ENCODE results near the gene PGAP1. TPM values are rescaled to one million over a fixed set of nuclear protein-coding genes. Genes with fewer than 3 reads are reported as not detected.
"Not testable (repeated sequence)": the region's sequence is repeated elsewhere in the genome, so short reads cannot be mapped to it uniquely, and the experiment has no call there.

The PGAP1 gene
- total RNA-seq, 4 donors from 2014 or later, result 15.8 to 26.6 (median 18.8) TPM

GRCh38 chr2:196913691-196914090, 12.8 kb downstream of the PGAP1 start:
- intact Hi-C loops (cut with DNase I; ENCODE audit: low total_unique reads), result no loop called here
- Histone ChIP-seq H3K27me3 (no peaks in the 10 kb centered on the region), H3K27ac (no peak overlapping the region), H3K9me3 (no peaks in the 10 kb centered on the region), H3K4me1 (peaks cover 0 to 13% (median 4%) of the 10 kb centered on the region in 4 donors), H3K36me3 (peaks cover 0 to 17% (median 3%) of the 10 kb centered on the region in 4 donors), H3K4me3 (no peak overlapping the region)
- DNase-seq, result no peak
- TF ChIP-seq POLR2AphosphoS5 (IDR thresholded peaks at IDR 0.05), result no peak
- TF ChIP-seq EP300 (IDR thresholded peaks at IDR 0.05; ENCODE audit: low read depth), result no peak
- TF ChIP-seq CTCF (IDR thresholded peaks at IDR 0.05), result no peak
- no peak for TF ChIP-seq POLR2A (IDR thresholded peaks at IDR 0.05)
- in situ Hi-C loops (cut with MboI; ENCODE audit: low pct_ligation_motif_present in 1 of 4, low pct_unique_long_range_greater_than_20kb in 1 of 4, low sequenced_read_pairs in 3 of 4), result no loop called here
- WGBS, 2 donors (ENCODE audit: low coverage in 1 of 2), result 97 to 100% methylated on average over 1 of the region's 1 CpG

GRCh38 chr2:196905365-196905764, 21.1 kb downstream of the PGAP1 start:
- H3K4me1 ChIP-seq; H3K36me3 ChIP-seq; H3K27me3 ChIP-seq; H3K4me3 ChIP-seq; H3K9me3 ChIP-seq; DNase-seq; in situ Hi-C loops (cut with MboI; ENCODE audit: low pct_ligation_motif_present in 1 of 4, low pct_unique_long_range_greater_than_20kb in 1 of 4, low sequenced_read_pairs in 3 of 4); intact Hi-C loops (cut with DNase I; ENCODE audit: low total_unique reads): not testable (repeated sequence)
- H3K27ac ChIP-seq, result peak overlapping the region in 2 of 4 donors; percentile 56 to 64
- 76 to 87% methylated on average over 4 to 8 of the region's 15 CpGs for WGBS, 2 donors (ENCODE audit: low coverage in 1 of 2)

- in situ Hi-C loops (cut with MboI; ENCODE audit: low pct_ligation_motif_present in 1 of 4, low pct_unique_long_range_greater_than_20kb in 1 of 4, low sequenced_read_pairs in 3 of 4), result no loop called here
- intact Hi-C loops (cut with DNase I; ENCODE audit: low total_unique reads), result no loop called here
- WGBS, 2 donors (ENCODE audit: low coverage in 1 of 2), result 97% methylated on average over 3 of the region's 3 CpGs
- Histone ChIP-seq H3K36me3 (no peaks in the 10 kb centered on the region), H3K4me3 (no peak overlapping the region), H3K27ac (no peak overlapping the region), H3K4me1 (no peaks in the 10 kb centered on the region), H3K27me3 (no peaks in the 10 kb centered on the region), H3K9me3 (no peaks in the 10 kb centered on the region)
- TF ChIP-seq POLR2AphosphoS5 (IDR thresholded peaks at IDR 0.05) (no peak), EP300 (IDR thresholded peaks at IDR 0.05; ENCODE audit: low read depth) (no peak), POLR2A (IDR thresholded peaks at IDR 0.05) (no peak)
- no peak for DNase-seq
Observed at GRCh38 chr2:196902828-196903227, 23.7 kb downstream of the PGAP1 start.

GRCh38 chr2:196900843-196901242, 25.7 kb downstream of the PGAP1 start:
- no peaks in the 10 kb centered on the region for H3K4me1 ChIP-seq
- no peak overlapping the region for H3K4me3 ChIP-seq
- no peak overlapping the region for H3K27ac ChIP-seq
- H3K36me3 ChIP-seq, result peaks cover 0 to 7% (median 0%) of the 10 kb centered on the region in 4 donors
- H3K27me3 ChIP-seq, result no peaks in the 10 kb centered on the region
- intact Hi-C loops (cut with DNase I; ENCODE audit: low total_unique reads) (no loop called here), in situ Hi-C loops (cut with MboI; ENCODE audit: low pct_ligation_motif_present in 1 of 4, low pct_unique_long_range_greater_than_20kb in 1 of 4, low sequenced_read_pairs in 3 of 4) (no loop called here)
- no peak for TF ChIP-seq CTCF (IDR thresholded peaks at IDR 0.05)
- TF ChIP-seq POLR2A (IDR thresholded peaks at IDR 0.05), result no peak
- no peak for TF ChIP-seq EP300 (IDR thresholded peaks at IDR 0.05; ENCODE audit: low read depth)
- no peak for TF ChIP-seq POLR2AphosphoS5 (IDR thresholded peaks at IDR 0.05)
- no peak for DNase-seq
- no peaks in the 10 kb centered on the region for H3K9me3 ChIP-seq
- WGBS, 2 donors (ENCODE audit: low coverage in 1 of 2), result 64 to 80% methylated on average over 5 to 6 of the region's 6 CpGs

- in situ Hi-C loops (cut with MboI; ENCODE audit: low pct_ligation_motif_present in 1 of 4, low pct_unique_long_range_greater_than_20kb in 1 of 4, low sequenced_read_pairs in 3 of 4), result no loop called here
- Histone ChIP-seq H3K27me3 (no peaks in the 10 kb centered on the region), H3K27ac (no peak overlapping the region), H3K4me1 (no peaks in the 10 kb centered on the region), H3K36me3 (peaks cover 0 to 7% (median 0%) of the 10 kb centered on the region in 4 donors), H3K4me3 (no peak overlapping the region), H3K9me3 (no peaks in the 10 kb centered on the region)
- DNase-seq, result no peak
- WGBS, 2 donors (ENCODE audit: low coverage in 1 of 2), result 57 to 86% methylated on average over 1 to 3 of the region's 3 CpGs
- intact Hi-C loops (cut with DNase I; ENCODE audit: low total_unique reads), result no loop called here
- TF ChIP-seq POLR2AphosphoS5 (IDR thresholded peaks at IDR 0.05), result no peak
- no peak for TF ChIP-seq EP300 (IDR thresholded peaks at IDR 0.05; ENCODE audit: low read depth)
- no peak for TF ChIP-seq CTCF (IDR thresholded peaks at IDR 0.05)
- no peak for TF ChIP-seq POLR2A (IDR thresholded peaks at IDR 0.05)
Observed at GRCh38 chr2:196899976-196900375, 26.5 kb downstream of the PGAP1 start.
